Dermis blood vessel endothelial cell (primary cell): Measurements from ENCODE around the gene LRRC45. TPM values are rescaled to one million over a fixed set of nuclear protein-coding genes. Genes with fewer than 3 reads are reported as not detected.

Source experiments
- DNase-seq: peaks from one replicate; pipeline ENCODE4 v3.0.0; 2010
- total RNA-seq: library from RNA; depleted of rRNA; stranded (reverse); fragments of >200 nt; gene quantifications from 2 replicates; pipeline ENCODE4 v1.2.3, GENCODE V29; 2014

The LRRC45 gene
- total RNA-seq, 1 donor from 2014 or later: 15.1 TPM

DNA sequence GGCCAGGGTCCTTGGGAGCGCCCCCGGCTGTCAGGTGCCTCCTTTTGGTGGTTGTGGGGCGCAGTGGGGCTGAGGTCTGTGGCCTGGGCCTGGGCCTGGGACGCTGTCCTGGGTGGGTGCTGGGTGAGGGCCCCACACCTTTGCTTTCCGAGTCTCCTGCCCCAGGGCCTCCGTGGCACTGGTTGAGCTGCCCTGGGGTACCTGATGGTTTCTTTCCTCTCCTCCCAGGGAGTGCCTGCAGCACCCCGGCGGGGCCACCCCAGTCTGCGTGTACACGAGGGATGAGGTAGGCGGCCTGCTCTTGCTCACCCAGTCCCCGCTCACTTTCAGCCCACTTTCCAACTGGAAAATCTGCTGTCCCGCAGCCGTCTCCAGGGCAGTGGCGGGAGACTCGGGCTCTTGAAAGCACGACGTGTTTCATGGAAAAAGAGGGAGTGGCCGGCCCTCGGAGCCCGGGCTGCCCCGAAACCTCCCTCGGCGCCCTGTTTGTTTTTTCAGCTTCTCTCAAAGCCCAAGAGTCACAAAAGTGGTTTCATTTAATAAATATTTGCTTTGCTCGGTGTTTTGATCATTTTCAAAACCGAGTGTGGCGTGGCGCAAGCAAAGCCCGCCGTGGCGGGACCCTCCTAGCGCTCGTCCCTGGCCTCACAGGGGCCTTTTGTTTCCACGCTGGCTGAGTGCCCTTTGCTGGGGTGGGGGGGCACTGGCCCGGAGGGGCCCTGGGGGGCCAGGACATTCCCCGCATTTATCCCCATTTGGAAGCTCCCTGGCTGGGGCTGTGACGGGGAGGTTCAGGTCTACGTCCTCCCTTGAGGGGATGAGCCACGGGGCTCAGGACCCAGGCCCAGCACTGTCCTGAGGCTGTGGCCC is 28.3 kb upstream of the LRRC45 start:
- DNase-seq: no peak

- no peak for DNase-seq
These were observed 27.5 kb upstream of the LRRC45 start for GRCh38 chr17:81995463-81996231.

DNA sequence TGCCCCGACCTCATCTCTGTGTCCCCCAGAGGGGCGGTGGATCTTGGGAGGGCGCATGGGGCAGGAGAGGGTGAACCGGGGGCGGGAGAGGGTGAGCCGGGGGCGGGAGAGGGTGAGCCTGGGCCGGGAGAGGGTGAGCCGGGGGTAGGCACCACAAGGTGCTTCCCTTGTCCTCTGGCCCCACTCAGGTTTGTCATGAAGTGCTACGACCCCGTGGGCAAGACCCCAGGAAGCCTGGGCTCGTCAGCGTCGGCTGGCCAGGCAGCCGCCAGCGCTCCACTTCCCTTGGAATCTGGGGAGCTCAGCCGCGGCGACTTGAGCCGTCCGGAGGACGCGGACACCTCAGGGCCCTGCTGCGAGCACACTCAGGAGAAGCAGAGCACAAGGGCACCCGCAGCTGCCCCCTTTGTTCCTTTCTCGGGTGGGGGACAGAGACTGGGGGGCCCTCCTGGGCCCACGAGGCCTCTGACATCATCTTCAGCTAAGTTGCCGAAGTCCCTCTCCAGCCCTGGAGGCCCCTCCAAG is 26.8 kb upstream of the LRRC45 start:
- DNase-seq: no peak

GRCh38 chr17:81996757-81997441 is 26.2 kb upstream of the LRRC45 start:
- no peak for DNase-seq

GRCh38 chr17:81998212-81998611 is 24.9 kb upstream of the LRRC45 start:
- DNase-seq: peak; percentile 41

- DNase-seq: no peak
These were observed 24.2 kb upstream of the LRRC45 start for GRCh38 chr17:81998691-81999438.

- DNase-seq: no peak
These were observed 23.5 kb upstream of the LRRC45 start for GRCh38 chr17:81999587-81999975.

DNA sequence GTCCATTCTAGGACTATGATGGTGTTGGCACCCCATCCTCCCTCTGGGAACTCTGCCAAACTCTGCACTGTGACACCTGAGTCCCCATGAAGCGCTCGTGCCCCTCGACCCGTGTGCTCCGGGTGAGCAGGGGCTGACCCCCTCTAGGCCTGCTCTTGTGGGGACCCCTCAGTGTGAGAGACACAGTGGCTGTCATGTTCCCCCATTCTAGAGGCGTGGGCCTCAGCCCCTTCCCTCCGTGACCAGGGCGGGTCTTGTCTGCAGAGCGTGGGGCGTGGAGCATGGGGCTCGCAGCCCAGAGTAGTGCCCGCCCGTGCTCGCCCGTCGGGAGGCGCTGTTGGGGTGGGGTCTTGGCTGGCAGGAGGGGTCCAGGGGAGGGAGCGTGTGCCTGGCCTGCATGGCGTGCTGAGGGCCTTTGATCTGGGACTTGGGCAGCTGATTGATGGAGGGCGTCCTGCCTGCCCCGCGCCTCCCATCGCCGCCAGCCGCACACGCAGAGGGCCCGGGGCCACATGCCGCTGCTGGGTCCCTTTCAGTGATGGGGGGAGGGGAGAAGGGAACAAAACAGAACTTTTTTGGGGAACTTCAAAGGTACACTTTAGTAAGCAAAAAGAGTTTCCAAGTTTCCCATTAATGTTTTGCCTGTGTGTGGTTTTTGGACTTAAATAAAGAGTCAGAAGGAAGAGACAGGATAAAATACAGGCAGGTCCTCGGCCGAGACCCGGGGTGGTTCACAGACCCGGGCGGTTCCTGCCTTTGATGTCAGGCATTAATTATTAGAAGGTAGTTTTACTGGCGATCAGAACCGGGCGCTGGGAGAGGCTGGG is 22.9 kb upstream of the LRRC45 start:
- no peak for DNase-seq

DNA sequence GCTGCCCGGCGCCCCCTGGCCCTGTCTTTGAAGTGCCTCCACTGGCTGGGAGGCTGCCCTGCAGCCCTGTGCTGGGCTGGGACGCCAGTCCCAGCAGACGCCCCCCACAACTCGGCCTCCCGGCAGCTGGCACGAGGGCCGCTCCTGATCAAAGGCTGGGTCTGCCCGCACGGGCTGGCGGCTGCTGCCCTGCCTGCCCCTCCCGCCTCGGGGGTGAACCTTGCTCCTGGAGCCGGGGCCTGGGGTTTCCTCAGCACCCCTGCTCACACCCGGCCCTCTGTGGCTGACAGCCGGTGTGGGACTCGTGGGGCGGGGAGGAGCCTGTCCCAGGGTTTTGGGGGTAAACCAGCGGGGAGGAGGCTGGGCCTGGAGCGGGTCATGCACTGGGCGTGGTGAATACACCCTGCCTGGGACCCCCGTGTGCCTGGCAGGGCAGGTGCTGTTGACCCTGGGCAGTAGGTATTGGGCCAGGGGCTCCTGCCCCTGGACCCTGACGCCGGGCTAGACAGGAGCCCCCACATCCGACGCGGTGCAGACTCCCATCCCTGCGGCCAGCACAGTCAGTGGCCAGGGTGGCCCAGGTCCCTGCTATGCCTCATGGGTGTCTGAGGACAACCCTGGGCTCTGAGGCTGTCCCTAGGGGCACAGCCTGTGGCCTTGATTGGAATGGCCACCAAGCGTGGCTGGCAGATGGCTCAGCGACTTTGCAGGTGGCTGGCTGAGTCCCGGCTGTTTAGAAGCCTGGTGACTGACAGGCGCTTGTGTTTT is 22.1 kb upstream of the LRRC45 start:
- no peak for DNase-seq

- no peak for DNase-seq
These were observed 21.5 kb upstream of the LRRC45 start for GRCh38 chr17:82001571-82002056.

DNA sequence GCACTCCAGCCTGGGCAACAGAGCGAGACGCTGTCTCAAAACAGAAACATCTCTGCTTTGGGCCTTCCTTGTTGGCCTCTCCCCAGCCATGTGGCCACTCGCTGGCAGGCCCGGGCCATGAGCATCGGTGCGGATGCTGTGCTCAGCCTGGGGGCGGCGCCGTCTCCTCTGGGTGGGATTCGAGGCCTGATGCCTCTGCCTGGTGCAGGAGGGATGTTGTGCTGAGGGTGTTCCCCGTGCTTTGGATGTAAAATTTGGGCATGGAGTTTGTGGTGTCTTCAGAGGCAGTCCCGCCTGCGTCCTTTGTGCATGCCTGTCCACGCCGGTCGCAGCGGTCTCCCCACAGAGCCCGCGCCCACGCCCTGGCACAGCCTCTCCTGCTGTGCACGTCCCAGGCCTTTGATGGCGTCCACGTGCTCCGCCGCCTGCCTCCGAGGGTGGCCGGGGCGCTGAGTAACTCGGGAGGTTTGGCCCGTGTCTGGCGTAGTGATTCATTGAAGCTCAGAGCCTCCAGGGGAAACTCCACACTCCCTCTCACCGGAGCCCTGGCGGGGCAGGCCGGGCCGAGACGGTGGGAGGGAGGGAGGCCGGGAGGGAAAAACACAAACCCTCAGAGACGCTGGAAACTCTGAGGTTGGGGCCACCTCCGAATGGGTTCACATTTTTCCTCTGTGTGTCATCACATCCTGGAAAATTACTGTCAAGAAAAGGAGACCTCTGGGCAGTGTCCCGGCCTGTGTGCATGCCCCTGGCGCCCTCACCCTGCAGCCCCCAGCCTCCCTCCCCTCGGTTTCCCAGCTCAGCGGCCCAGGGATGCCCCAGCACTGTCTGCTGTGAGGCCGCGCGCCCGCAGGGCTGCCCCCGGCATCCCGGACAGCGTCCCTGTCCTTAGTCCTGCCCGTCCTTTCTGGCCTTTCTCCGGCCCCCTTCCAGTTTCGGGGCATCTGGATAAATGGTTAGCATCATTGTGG is 19.4 kb upstream of the LRRC45 start:
- peak; percentile 89 for DNase-seq

DNA sequence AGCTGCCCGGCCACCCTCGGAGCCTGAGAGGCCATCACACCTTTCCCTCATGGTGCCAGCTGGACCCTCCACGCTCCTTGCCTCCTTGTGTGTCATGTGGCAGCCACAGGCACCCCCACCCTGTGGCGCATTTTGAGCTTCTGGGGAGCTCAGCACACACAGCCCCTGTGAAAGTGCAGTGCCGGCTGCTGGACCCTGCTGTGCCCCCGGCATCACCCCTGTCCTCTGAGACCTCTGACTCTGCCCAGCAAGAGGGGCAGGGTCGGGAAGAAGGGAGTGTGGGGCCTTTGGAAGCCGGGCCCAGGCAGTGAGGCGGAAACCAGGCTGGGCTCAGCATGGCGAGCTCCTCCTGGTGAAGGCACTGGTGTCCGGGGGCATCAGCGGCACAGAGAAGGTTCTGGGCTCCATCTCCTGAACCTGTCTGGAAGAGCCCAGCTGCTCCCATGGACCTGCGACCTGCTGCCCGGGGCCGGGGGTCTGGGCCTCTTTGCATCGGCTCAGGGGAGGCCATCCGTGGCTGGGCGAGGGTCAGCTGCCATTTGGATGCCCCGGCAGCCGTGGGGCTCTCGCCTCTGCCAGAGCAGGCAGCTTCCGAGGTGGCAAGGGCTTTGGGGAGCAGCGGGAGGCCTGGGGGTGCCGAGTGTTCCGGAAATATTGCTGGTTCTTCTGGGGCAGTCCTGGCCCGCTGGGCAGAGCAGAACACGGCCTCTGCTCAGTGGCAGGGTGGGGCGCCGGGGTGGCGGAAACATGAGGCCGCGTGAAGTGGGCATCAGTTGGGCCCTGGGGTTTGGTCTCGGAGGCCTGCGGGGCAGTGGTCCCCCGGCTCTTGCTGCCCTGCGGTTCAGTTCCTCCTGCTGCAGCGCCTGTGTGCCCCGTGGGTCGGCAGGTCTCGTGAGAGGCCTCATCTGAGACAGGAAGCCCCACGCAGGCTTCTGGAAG is 18.3 kb upstream of the LRRC45 start:
- no peak for DNase-seq

DNA sequence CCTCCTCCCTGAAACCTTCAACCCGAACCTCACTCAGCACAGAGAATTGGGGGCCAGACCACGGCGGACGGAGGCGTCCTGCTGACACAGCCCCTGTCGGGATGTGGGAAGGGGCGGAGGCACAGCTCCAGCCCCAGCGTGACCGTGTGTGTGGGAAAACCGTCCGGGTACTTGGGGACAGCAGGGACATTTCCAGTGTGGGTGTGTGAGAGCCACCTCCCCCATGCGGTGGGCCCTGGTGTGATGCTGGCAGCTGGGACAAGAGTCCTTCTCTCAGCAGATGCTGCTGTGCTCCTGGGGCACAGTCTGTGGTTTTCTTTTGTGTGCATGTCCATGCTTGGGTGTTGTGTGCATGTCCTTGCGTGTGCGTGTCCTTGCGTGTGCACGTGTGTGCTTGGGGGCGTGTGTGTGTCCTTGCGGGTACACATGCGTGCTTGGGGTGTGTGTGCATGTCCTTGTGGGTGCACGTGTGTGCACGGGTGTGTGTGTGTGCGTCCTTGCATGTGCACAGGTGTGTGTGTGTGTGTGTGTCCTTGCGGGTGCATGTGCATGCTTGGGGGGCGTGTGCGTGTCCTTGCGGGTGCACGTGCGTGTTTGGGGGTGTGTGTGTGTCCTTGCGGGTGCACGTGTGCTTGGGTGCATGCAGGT is 17.3 kb upstream of the LRRC45 start:
- DNase-seq: no peak

- DNase-seq: no peak
These were observed 16.5 kb upstream of the LRRC45 start for GRCh38 chr17:82006468-82007227.

DNA sequence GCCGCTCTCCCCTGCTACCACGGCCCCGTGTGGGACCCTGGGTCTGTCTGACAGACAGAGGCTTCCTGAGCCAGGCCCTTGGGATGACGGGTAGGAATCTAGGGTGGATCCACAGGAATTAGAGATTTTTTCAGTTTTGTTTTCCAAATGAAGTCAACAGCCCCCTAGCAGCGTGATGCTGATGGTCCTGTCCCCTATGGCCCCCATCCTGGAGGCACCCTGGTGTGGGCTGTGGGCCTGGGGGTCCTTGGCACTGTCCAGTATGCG is 15.9 kb upstream of the LRRC45 start:
- DNase-seq: no peak

GRCh38 chr17:82007495-82008257 is 15.4 kb upstream of the LRRC45 start:
- DNase-seq: no peak
